ENCODE data around the gene RTL1. TPM values are rescaled to one million over a fixed set of nuclear protein-coding genes. Genes with fewer than 3 reads are reported as not detected.
A peak's percentile ranks its signal among the peaks of the same experiment; 100 is the strongest.

Gene RTL1
- total and polyA plus RNA-seq, 10 of the 15 experiments (the other 5 are each of a cell fraction or from before 2014, with no cell fraction given): not detected

- no peak for TF ChIP-seq ZBTB11 (CRISPR knock-in tag; IDR thresholded peaks at IDR 0.05)
- TF ChIP-seq KLF5 (IDR thresholded peaks at IDR 0.05; ENCODE audit: partially characterized antibody): no peak
- TF ChIP-seq RAD51 (IDR thresholded peaks at IDR 0.05): no peak
- no peak for TF ChIP-seq REST (IDR thresholded peaks at IDR 0.05; ENCODE audit: low read depth, low read length)
- no peak for TF ChIP-seq SKIL (IDR thresholded peaks at IDR 0.05; ENCODE audit: low read depth, poor library complexity, severe bottlenecking)
- TF ChIP-seq HDAC6 (IDR thresholded peaks at IDR 0.05; ENCODE audit: unreplicated experiment): no peak
- no peak for TF ChIP-seq LARP7 (IDR thresholded peaks at IDR 0.05)
- no peak for TF ChIP-seq SPI1 (IDR thresholded peaks at IDR 0.05; ENCODE audit: borderline replicate concordance, insufficient read depth, low read depth, low read length)
- no peak for TF ChIP-seq POU2F2 (IDR thresholded peaks at IDR 0.05; ENCODE audit: borderline replicate concordance, low read depth, low read length)
- no peak for TF ChIP-seq NR2C2 (IDR thresholded peaks at IDR 0.05; ENCODE audit: borderline replicate concordance, control insufficient read depth, insufficient read length, low read depth)
- TF ChIP-seq SMARCA5 (IDR thresholded peaks at IDR 0.05): no peak
- TF ChIP-seq ZNF622 (IDR thresholded peaks at IDR 0.05): no peak
- TF ChIP-seq BCL3 (IDR thresholded peaks at IDR 0.05; ENCODE audit: borderline replicate concordance, insufficient read depth, low read depth, low read length, poor library complexity, severe bottlenecking): no peak
- TF ChIP-seq FOXK2 (IDR thresholded peaks at IDR 0.05): no peak
- no peak for TF ChIP-seq TARDBP (IDR thresholded peaks at IDR 0.05; ENCODE audit: borderline replicate concordance)
- TF ChIP-seq SMAD5 (IDR thresholded peaks at IDR 0.05; ENCODE audit: low read depth): no peak
- Histone ChIP-seq H3K79me2 (ENCODE audit: control insufficient read depth, insufficient read depth, low read length) (no peaks in the 10 kb centered on the region), H3K9ac (ENCODE audit: control insufficient read depth, insufficient read depth, low read length) (no peak overlapping the region), H4K20me1 (ENCODE audit: control insufficient read depth, insufficient read depth) (no peaks in the 10 kb centered on the region), H3K27me3 (replicated peaks in 1 of 2; ENCODE audit: control insufficient read depth in 2 of 2, insufficient read depth in 2 of 2, low read length in 1 of 2) (no peaks in the 10 kb centered on the region), H3K4me3 (no peak overlapping the region), H3K9me3 (replicated peaks; ENCODE audit: control insufficient read depth, insufficient read depth, low read length) (no peaks in the 10 kb centered on the region), H3K4me2 (ENCODE audit: control insufficient read depth, insufficient read depth) (no peak overlapping the region), H3K27ac (ENCODE audit: control insufficient read depth, insufficient read depth) (no peak overlapping the region), H3K4me1 (ENCODE audit: control insufficient read depth, insufficient read depth, low read length) (no peaks in the 10 kb centered on the region), H2AFZ (ENCODE audit: control insufficient read depth, low read depth, low read length) (no peak overlapping the region), H3K36me3 (ENCODE audit: control insufficient read depth in 2 of 2, insufficient read depth in 2 of 2, low read length in 1 of 2) (no peaks in the 10 kb centered on the region)
- DNase-seq (ENCODE audit: low read depth, low spot score) (no peak), ATAC-seq (peak; percentile 25; the same call in 2 of the 3 replicates), FAIRE-seq (no peak)
- intact Hi-C loops (cut with micrococcal nuclease; ENCODE audit: unreplicated experiment): no loop called here
- POLR2A ChIA-PET: no interaction called here
- no TSS peak for BruUV-seq (replicated peaks)
- SMC1A ChIA-PET (ENCODE audit: uncharacterized antibody, unreplicated experiment): no interaction called here
- CTCF ChIA-PET: no interaction called here
- in situ Hi-C loops (cut with MboI): no loop called here
- WGBS (ENCODE audit: insufficient coverage, insufficient replicate concordance, low lambda C conversion rate, missing lambda C conversion rate): 17% methylated on average over 4 of the region's 4 CpGs
- RAD21 ChIA-PET (ENCODE audit: unreplicated experiment): no interaction called here
Measured at GRCh38 chr14:100844082-100844408, 59.5 kb downstream of the RTL1 start.

All from GM12878 (cell line).